ENCODE results near the gene NAA10.
"Not testable (repeated sequence)": the region's sequence is repeated elsewhere in the genome, so short reads cannot be mapped to it uniquely, and the experiment has no call there.

The NAA10 gene

DNA sequence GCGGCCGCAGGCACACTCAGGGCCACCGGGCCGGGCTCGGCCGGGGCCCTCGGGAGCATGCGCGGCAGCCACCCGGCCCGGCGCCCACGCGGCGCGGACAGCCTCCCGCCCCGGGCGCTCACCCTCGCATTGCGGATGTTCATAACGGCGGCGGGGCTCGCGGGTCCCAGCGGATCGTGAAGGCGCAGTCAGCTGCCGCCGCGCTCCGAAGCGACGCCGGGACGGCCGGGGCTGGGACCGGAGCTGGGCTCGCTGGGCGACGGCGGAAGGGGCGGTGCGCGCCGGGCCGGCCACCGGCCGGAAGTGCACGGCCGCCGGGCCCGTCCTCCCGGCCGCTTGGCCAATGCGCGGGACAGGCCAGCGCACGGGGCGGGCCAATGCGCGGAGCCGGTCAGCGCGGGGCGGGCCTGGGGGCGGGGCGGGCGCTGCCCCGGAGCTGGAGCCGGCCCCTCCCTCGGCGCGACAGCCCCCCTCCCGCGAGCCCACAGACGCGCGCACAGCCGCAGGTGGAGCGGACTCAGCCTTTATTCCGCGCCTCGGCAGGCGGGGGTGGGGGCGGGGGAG, at the start of gene NAA10:
Gene NAA10, minus strand, starts transcription at position 276 of the 564 bp plus-strand sequence. Its CDS starts 133 bp downstream, at position 143.
- peak; percentile 71 for DNase-seq (ENCODE audit: low read depth)

DNA sequence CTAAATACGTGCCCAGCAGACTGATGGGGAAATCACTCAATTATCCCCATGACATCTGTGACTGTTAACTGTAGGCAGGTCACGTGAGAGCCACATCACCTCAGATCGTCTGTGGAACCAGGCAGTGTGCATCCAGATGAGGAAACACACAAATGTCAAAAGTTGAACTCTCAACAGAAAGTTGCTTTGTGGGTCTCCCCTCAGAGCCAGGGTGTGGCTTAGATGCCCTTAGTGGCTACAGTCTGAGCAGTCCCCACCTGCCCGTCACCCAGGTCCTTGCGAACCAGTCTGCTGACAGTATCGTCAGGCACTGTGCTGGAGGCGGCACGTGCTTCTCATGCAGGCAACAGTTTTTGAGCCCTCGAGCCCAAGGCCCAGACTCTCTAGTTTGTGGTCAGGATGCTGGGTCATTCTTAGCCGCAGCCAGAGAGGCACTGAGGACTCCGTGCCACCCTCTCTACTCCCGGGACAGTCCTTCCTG, 48.5 kb upstream of the NAA10 start:
- no peak for DNase-seq (ENCODE audit: low read depth)

DNA sequence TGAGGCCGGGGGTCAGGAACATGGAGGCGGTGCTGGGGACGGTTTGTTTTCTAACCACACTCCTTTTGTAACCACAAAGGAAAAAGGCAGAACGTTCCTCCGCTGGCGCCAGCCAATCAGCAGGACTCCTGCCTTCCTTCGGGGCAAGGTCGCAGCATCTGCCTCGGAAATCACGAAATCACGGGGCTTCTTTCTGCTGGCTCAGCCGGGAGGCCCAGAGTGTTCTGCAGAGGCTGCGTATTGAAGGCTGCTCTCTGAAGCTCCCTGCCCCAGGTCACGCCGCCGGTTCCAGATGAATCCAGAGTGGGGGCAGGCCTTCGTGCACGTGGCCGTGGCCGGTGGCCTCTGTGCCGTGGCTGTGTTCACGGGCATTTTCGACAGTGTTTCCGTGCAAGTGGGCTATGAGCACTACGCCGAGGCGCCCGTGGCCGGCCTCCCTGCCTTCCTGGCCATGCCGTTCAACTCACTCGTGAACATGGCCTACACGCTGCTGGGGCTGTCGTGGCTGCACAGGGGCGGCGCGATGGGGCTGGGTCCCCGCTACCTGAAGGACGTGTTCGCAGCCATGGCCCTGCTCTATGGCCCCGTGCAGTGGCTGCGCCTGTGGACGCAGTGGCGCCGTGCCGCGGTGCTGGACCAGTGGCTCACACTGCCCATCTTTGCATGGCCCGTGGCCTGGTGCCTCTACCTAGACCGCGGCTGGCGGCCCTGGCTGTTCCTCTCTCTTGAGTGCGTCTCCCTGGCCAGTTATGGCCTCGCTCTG, 47.1 kb upstream of the NAA10 start:
- DNase-seq (ENCODE audit: low read depth), result no peak

GRCh38 chrX:153981231-153981630, 46.4 kb upstream of the NAA10 start:
- DNase-seq (ENCODE audit: low read depth), result no peak

DNA sequence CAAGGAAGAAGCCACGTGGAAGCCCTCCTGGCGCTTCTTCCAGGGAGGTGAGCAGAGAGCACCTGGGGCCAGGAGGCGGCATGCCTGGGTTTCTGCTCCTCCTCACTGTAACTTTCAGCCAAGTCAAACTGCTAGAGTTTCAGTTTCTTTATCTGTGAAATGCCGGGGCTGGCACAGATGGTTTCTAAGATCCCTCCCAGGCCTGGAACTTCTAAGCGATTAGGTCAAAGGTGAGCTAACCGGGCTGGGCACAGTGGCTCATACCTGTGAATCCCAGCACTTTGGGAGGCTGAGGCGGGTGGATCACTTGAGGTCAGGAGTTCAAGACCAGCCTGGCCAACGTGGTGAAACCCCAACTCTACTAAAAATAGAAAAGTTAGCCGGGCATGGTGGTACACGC, 45.6 kb upstream of the NAA10 start:
- not testable (repeated sequence) for DNase-seq (ENCODE audit: low read depth)

DNA sequence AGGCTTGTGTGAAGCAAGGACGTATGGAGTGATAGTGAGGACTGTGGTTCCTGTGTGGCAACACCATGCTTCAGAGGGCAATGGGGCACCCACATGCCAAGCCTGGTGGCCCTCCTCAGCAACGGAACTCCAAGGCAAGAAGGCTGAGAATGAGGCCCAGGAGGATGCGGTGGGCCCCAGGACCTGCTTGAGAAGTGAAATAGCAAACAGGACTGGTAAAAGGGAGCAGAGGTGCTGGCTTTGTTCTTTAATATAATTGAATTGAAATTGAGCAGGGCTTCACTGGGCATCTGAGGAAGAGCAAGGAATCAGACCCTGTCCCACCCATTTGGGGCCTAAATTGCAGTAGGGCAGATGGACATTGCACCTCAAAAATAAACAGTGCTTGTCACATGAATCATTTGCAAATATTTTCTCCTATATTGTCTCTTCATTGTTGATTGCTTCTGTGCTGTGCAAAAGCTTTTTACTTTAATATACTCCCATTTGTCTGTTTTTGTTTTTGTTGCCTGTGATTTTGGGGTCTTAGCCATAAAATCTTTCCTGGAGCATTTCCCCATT, 40.0 kb upstream of the NAA10 start:
- no peak for DNase-seq (ENCODE audit: low read depth)

GRCh38 chrX:153974003-153974725, 39.3 kb upstream of the NAA10 start:
- no peak for DNase-seq (ENCODE audit: low read depth)

GRCh38 chrX:153973127-153974002, 38.5 kb upstream of the NAA10 start:
- DNase-seq (ENCODE audit: low read depth), result no peak

DNA sequence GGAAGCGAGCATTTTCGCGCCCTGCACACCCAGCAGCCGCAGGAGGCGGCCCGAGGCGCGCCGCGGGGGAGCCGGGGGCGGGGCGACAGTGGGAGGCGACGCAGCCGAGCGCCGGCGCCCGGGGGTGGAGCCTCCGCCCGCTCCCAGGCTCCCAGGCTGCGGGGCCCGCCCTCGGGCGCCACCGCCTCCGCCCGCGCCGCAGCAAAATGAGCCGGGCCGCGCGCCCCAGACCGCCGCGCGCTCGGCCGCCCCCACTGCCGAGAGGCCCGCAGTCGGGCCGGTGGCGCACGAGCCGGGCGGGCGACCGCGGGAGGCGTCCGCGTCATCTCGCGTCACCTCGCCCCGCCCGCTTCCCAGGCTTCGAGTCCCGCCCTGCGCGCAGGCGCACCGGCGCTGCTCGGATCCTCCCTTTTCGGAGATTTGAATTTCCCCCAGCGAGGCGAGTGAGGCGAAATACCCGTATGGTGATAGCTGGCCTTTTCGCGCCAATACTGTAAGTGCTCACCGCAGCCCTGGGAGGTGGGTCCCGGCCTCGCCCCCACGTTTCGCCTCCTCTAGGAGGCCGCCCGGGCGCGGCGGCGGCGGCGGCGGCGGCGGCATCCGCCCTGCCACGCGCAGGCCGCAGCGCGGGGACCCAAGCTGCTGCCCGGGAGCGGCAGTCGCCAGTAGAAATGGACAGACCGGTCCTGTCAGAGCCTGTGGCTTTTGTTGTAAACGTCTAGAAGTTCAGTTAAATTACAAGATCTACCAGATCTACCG, 37.7 kb upstream of the NAA10 start, which contains the start of gene TMEM187:
Gene TMEM187, plus strand, starts transcription at position 387 of the 759 bp plus-strand sequence. CDS start 9,309 bp downstream, outside the sequence.
- peak; percentile 86 for DNase-seq (ENCODE audit: low read depth)

- peak; percentile 81 for DNase-seq (ENCODE audit: low read depth)
Measured at GRCh38 chrX:153971450-153972367, 36.9 kb upstream of the NAA10 start, which contains the start of gene HCFC1. Gene HCFC1, minus strand, starts transcription at chrX:153971818. Its CDS starts 978 bp downstream, at chrX:153970840.

DNA sequence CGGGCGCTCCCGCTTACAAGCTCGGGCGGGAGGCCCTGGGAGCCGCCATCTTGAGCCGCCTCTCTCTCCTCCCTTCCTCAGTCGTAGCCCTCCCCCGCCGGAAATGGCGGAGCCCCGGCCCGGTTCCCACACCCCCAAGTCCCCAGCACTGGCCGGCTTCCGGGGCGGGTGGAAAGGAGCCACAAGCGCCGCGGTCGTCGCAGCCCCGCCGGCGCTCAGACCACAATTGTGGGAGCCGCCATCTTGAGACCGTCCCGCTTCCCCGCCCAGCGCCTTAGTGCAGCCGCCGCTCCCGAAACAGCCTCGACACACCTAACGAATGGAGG, 36.2 kb upstream of the NAA10 start:
- peak; percentile 83 for DNase-seq (ENCODE audit: low read depth)

- DNase-seq (ENCODE audit: low read depth), result no peak
Measured at GRCh38 chrX:153970357-153971123, 35.7 kb upstream of the NAA10 start.

DNA sequence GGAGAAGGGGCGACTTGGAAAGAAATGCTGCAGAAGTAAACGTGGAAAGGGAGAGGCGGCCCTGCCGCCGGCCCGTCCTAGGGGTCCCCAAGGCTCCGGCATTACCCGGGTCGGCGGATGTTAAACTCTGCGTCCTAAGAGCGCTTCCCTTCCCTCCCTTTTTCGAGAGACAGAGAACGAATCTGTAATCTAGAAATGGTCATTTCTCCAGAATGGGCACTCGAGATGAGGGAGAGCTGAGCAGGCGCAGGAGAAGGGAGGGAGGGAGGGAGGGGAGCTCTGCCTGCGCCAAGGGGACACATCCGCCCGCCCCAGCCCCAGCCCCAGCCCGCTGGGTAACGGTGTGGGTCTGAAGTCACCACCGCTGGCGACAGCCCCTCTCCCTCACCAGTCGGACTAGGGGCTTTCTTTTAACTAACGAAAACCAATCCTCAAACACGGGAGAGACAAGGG, 35.1 kb upstream of the NAA10 start:
- DNase-seq (ENCODE audit: low read depth), result no peak

DNA sequence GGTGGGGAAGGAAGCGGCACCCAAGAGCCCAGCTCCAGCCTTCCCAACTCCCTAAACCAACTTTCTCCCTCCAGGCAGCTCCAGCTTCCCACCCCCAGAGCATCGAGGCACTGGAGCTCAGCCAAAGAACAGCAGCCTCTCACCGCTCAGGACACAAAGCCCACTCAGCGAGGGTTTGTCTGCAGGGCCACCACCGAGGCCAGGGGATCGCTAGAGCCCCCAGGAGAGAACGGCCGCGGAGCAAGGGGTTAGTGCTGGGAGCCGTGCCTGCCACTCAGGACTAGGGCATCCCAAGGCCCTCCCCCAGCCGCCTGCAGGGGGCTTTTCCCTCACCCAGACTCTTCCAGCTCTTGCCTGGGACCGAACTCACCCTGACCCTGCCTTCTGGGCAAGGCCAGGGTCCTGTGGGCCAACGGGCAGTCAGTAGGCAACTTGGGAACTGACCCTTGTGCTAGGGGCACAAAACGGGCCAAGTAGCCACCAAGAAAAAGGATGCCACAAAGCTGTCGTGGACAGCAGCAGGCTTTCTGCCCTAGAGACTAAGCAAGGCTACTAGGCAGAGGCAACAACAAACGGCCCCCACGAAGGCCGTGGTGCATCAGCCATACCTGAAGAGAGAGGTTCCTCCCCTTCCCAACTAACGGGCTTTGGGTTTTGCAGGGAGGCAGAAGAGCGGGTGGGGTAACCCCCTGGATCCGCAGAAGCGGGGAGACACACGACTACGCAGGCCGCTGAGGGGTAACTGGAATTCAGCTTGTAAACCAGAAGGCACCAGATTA, 34.5 kb upstream of the NAA10 start:
- no peak for DNase-seq (ENCODE audit: low read depth)

DNA sequence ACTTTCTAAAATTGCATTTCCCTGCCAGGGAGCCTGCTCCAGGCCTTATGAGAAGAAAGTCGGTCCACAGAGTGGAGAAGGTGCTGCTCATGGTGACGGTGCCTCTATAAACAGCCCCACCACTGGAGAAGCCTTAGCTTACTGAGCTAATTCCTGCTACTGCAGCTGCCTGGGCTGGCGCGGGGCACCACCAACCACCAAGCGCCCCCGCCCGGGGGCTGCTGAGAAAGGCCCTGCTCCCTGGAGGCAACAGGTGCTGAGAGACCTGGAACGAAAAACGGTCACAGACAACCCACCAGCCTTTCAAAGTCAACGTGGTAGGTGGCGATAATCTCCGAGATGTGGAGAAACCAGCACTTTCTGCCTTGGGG, 33.9 kb upstream of the NAA10 start:
- DNase-seq (ENCODE audit: low read depth), result no peak

DNA sequence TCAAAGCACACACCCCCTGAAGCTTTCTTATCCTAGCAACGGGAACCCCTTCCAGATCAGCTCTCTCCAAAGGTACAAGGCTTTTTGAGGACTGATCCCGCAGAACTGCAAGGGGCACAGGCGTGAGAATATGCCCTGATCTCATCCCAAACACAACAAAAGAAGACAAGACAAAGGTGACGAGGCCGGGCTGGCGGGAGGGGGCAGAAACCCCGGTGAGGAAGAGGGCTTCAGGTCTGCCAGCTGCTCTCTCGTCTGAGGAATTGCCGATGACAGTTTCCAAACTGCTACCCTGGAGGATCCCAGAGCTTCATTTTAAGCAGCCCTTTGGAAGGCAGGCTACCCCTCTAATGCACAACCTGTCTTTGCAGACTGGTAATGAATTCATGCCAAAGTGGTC, 33.4 kb upstream of the NAA10 start:
- no peak for DNase-seq (ENCODE audit: low read depth)

DNA sequence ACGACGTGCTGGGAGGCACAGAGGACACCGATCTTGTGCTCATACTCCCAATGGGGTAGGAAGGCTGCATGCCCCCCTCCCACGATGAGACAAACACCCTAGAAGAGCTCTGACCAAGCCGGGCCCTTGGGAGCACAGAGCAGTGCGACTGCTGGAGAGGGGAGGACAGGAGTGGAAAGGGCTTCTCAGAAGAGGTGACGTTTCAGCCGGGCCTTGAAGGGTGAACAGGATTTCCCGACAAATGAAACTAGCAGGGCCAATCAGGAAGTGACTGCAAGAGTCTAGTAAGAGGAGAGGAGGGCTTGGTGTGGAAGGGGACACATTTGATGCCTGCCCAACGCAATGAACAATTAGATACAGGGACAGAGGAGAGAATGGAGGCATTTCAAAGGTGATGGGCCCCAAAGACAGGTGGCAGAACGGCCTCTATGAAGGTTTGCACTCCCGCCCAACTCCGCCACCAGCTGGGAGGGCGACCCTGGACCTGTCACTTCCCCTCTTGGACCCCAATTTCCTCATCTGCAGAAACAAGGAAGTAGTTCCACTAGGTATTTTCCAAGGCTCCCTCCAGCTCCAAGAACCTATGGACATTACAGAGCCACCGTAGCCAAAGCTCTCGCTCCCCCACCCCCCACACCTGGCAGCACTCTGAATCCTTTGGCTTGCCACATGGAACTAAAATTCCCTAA, 32.8 kb upstream of the NAA10 start:
- DNase-seq (ENCODE audit: low read depth), result no peak
